Muscle of leg (tissue), 11 donors: ENCODE results near the gene ACVR1B. TPM values are rescaled to one million over a fixed set of nuclear protein-coding genes. Genes with fewer than 3 reads are reported as not detected.
A peak's percentile ranks its signal among the peaks of the same experiment; 100 is the strongest.

ENCODE experiments used
- DNase-seq: peaks from one replicate; pipeline ENCODE4 v3.0.0; 2013
- H3K27ac ChIP-seq: one replicate; pipeline ENCODE4 v1.5.1; 2013; ENCODE audit warnings: mild to moderate bottlenecking, low read length, control low read depth
- H3K27me3 ChIP-seq: one replicate; pipeline ENCODE4 v1.6.1; 2013; ENCODE audit warnings: low read length; ENCODE audit not compliant: control insufficient read depth, insufficient read depth
- H3K36me3 ChIP-seq: one replicate; pipeline ENCODE4 v1.6.1; 2013; ENCODE audit warnings: low read length; ENCODE audit not compliant: control insufficient read depth, insufficient read depth
- H3K4me1 ChIP-seq: one replicate; pipeline ENCODE4 v1.6.1; 2013; ENCODE audit warnings: low read length; ENCODE audit not compliant: control insufficient read depth, insufficient read depth
- H3K4me3 ChIP-seq: one replicate; pipeline ENCODE4 v1.5.1; 2013; ENCODE audit warnings: low read length, control low read depth
- H3K9me3 ChIP-seq: replicated peaks from 2 replicates; pipeline ENCODE4 v1.6.1; 2013; ENCODE audit warnings: low read depth, low read length; ENCODE audit not compliant: control insufficient read depth
- WGBS: methylation state at CpG from one replicate; pipeline ENCODE4 v1.1.5; 2013; ENCODE audit warnings: missing lambda C conversion rate; ENCODE audit not compliant: insufficient coverage; 5-methylcytosine and 5-hydroxymethylcytosine counted together
- polyA plus RNA-seq, 8 donors: library from polyadenylated mRNA; unstranded; fragments of 120-200 nt; gene quantifications; one replicate each; pipeline versions ENCODE4 v1.2.1 to v1.2.3, GENCODE V29; 2013; ENCODE audit warnings: inconsistent platforms in 1 of 8, low replicate concordance in 1 of 8; ENCODE audit not compliant: insufficient read length in 8 of 8, insufficient read depth in 1 of 8
- total RNA-seq: library from RNA; stranded (reverse); fragments of 120-200 nt; gene quantifications from one replicate; pipeline ENCODE4 v1.2.4, GENCODE V29; 2013

ACVR1B gene
- total and polyA plus RNA-seq, 9 donors: 7.7 to 17.2 (median 15.3) TPM

DNA sequence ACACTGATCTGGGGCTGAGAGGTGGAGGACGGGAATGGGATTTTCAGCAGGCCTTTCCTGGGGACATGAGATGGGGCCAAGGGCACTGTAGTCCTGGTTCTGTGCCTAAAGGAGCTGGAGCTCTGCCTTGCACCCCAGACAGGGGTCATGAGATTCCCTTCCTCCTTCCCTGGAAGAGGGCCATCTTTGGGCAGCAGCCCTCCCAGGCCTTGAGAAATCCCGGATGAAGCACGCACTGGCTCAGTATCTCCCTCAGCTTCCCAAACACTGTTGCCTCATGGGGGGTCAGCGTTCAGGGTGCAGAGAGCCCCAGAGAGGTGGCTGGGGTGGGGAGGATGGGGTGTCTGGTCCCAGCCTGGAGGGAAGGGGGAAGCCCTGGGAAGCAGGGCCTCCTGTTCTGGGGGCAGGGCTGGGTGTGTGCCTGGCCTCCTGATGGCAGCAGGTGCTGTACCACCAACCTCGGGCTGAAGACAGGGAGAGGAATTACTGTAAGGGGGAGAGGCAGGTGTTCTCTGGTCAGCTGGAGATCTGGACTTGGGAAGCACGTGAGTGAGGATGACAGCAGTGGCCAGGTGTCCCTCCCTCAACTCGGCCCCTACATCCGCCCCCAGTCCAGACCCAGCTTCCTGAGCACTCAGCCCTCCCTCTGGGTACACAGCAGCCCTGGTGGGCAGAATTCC, 91.3 kb downstream of the ACVR1B start:
- H3K4me1 ChIP-seq: peaks cover 58% of the 10 kb centered on the region
- H3K9me3 ChIP-seq: no peaks in the 10 kb centered on the region
- H3K36me3 ChIP-seq: no peaks in the 10 kb centered on the region
- WGBS: 76% methylated on average over 3 of the region's 8 CpGs
- H3K4me3 ChIP-seq: no peak overlapping the region
- peaks cover 2% of the 10 kb centered on the region for H3K27me3 ChIP-seq
- peak overlapping the region; percentile 93 for H3K27ac ChIP-seq
- peak; percentile 76 for DNase-seq

DNA sequence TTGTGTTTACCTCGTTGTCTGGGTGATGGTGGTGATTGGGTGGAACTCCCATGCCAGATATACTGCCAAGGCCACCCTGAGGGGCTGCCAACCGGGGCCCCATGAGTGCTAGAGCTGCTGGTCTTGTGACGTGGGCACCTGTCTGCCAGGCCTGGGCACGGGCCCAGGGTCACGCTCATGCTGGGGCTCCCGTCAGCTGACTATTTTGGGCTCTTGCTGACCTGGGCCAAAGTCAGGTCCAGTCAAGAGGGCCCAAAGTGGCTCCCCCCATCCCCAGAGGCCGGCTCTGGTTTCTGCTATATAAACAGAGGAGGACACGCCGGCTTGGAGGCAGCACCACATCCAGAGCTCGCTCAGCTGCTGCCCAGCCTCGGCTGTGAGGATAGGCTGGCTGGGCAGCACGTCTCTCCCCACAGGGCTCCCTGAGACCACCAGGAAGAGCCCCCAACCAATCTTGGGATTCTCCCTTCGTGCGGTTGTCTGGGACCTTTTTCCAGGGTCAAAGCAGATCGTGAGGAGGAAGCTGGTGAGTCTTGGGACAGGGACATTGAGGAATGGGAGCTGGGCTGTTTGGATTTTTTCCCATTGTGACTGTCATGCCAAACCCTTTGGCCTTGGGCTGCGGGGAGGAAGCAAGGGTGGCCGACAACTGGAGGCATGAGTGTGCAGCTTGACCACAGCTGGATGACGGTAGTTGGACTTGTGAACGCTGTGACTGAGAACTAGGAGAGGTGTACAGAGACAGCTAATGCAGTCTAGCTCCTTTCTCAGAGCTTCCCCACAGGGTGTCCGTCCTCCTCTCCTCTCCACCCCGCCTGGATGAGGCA, 92.1 kb downstream of the ACVR1B start:
- WGBS: 65% methylated on average over 11 of the region's 21 CpGs
- H3K27me3 ChIP-seq: peaks cover 2% of the 10 kb centered on the region

DNA sequence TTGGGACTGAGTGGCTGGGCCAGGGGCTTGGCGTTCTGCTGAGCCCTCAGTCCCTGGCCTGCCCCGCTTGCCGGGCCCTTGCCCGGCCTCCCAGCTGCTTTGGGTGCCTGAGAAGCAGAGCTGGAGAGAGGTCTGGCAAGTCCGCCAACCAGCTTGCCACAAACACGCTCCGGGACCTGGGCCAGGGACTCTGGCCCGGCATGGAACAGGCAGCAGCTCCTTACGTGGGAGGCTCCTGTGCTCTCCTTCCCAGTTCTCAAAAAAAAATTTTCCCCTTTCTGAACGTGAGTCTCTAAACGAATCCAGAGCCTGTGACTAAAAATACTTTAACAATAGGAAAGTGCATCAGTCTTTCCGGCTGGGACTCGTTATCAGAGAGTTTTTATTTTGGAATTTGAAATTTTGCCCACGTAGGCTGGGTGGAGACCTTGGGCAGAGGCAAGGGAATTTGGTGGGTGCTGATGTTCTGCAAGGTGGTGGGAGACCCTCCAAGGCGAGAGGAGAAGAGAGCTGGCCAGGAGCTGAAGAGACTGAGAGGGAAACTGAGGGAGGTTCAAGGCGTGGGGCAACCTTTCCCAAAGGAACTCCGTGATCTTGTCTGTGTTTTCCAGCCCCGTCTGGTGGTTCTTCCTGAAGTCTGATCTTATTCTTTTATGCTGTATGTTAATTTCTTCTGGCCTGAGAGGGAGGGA, 92.9 kb downstream of the ACVR1B start:
- Histone ChIP-seq H3K36me3 (no peaks in the 10 kb centered on the region), H3K4me1 (peaks cover 50% of the 10 kb centered on the region), H3K27me3 (peaks cover under 1% of the 10 kb centered on the region), H3K9me3 (no peaks in the 10 kb centered on the region), H3K27ac (peak overlapping the region; percentile 93), H3K4me3 (peak overlapping the region; percentile 15)
- DNase-seq: peak; percentile 93
- 47% methylated on average over 14 of the region's 18 CpGs for WGBS

More for the DNA sequence above, 92.1 kb downstream of the ACVR1B start:
- peak; percentile 76 for DNase-seq
- peak overlapping the region; percentile 93 for H3K27ac ChIP-seq
- no peaks in the 10 kb centered on the region for H3K36me3 ChIP-seq
- H3K9me3 ChIP-seq: no peaks in the 10 kb centered on the region
- H3K4me3 ChIP-seq: peak overlapping the region; percentile 15
- H3K4me1 ChIP-seq: peaks cover 54% of the 10 kb centered on the region

DNA sequence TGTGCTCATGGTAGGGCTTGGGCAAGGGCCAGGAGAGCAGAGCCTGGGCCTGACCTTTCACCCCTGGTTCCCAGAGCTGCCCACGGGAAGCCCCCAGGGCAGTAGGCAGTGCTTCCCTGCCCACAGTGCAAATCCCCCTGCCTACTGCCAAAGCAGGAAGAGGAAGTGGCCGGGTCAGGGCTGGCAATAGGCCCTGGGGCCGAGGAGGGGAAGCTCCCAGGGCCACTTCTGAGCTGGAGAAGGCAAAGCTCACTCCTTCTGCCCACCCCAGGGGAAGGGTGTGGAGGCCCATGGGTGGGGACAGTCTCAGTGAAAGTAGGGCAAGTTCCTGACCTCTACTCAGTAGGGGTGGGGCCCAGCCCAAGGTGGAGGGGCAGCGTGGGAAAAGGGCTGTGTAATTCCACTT, 94.3 kb downstream of the ACVR1B start:
- Histone ChIP-seq H3K36me3 (no peaks in the 10 kb centered on the region), H3K9me3 (no peaks in the 10 kb centered on the region), H3K27me3 (peaks cover 11% of the 10 kb centered on the region), H3K4me1 (peaks cover 59% of the 10 kb centered on the region), H3K27ac (peak overlapping the region; percentile 93), H3K4me3 (no peak overlapping the region)
- DNase-seq: peak; percentile 54
- WGBS: 44% methylated on average over 1 of the region's 4 CpGs

Other genes with a start within 250 kb of the ACVR1B start
- 1.2 TPM for gene FIGNL2, start 103.0 kb upstream of the ACVR1B start, total RNA-seq
- 1 to 10 TPM in 7 of 8 donors, under 1 TPM in 1; 0.90 to 1.7 (median 1.5) TPM for gene FIGNL2, start 103.0 kb upstream of the ACVR1B start, polyA plus RNA-seq
- gene ANKRD33, start 63.6 kb upstream of the ACVR1B start, total RNA-seq: 0.04 TPM
- gene ANKRD33, start 63.6 kb upstream of the ACVR1B start, polyA plus RNA-seq: under 1 TPM in 5 of 8 donors, not detected in 3; 0.06 to 0.18 (median 0.09) TPM
- 65.0 TPM for gene ACVRL1, start 44.2 kb upstream of the ACVR1B start, total RNA-seq
- 10 to 100 TPM; 51.5 to 63.8 (median 54.5) TPM for gene ACVRL1, start 44.2 kb upstream of the ACVR1B start, polyA plus RNA-seq
- gene TAMALIN, start 55.2 kb downstream of the ACVR1B start, total RNA-seq: 17.1 TPM
- 10 to 100 TPM; 17.0 to 25.1 (median 19.6) TPM for gene TAMALIN, start 55.2 kb downstream of the ACVR1B start, polyA plus RNA-seq
- gene NR4A1, start 99.7 kb downstream of the ACVR1B start, total RNA-seq: 23.7 TPM
- gene NR4A1, start 99.7 kb downstream of the ACVR1B start, polyA plus RNA-seq: 10 to 100 TPM; 12.7 to 71.5 (median 36.7) TPM
- 32.1 TPM for gene ATG101, start 118.3 kb downstream of the ACVR1B start, total RNA-seq
- gene ATG101, start 118.3 kb downstream of the ACVR1B start, polyA plus RNA-seq: 10 to 100 TPM; 25.4 to 36.9 (median 28.7) TPM
- 0.13 TPM for gene SMIM41, start 128.0 kb downstream of the ACVR1B start, total RNA-seq
- gene SMIM41, start 128.0 kb downstream of the ACVR1B start, polyA plus RNA-seq: under 1 TPM in 6 of 8 donors, not detected in 2; 0.12 to 0.72 (median 0.26) TPM
- 0.62 TPM for gene KRT80, start 240.3 kb downstream of the ACVR1B start, total RNA-seq
- gene KRT80, start 240.3 kb downstream of the ACVR1B start, polyA plus RNA-seq: 1 to 10 TPM; 1.8 to 5.8 (median 3.6) TPM